AG04449 (cell line): ENCODE results near the gene DACH1.

ENCODE experiments used
- CTCF ChIA-PET: fragments of 350-600 bp; formaldehyde crosslinking; extraction: SDS; loops from one replicate; lab custom pipeline; 2021; ENCODE audit warnings: antibody characterized with exemption; lab: Yijun Ruan, JAX
- POLR2A ChIA-PET: fragments of 400-600, 350-600 bp; formaldehyde crosslinking; extraction: SDS; loops from one replicate; lab custom pipeline; 2020; ENCODE audit warnings: antibody characterized with exemption, inconsistent platforms; lab: Yijun Ruan, JAX
- DNase-seq: peaks from one replicate; pipeline ENCODE4 v3.0.0-alpha.2; 2010; ENCODE audit warnings: low read depth, low spot score
- H3K4me3 ChIP-seq: 2 replicates; pipeline ENCODE4 v1.5.1; 2011; ENCODE audit warnings: low read depth, mild to moderate bottlenecking, control low read depth, low read length
- TF ChIP-seq, protein P1 (sequence below): IDR thresholded peaks from one replicate; pipeline ENCODE4 v1.5.1; 2011; ENCODE audit warnings: mild to moderate bottlenecking, moderate library complexity, low read length, control low read depth, inconsistent platforms; ENCODE audit not compliant: insufficient read depth; ENCODE audit errors: missing control alignments

The DACH1 gene

DNA sequence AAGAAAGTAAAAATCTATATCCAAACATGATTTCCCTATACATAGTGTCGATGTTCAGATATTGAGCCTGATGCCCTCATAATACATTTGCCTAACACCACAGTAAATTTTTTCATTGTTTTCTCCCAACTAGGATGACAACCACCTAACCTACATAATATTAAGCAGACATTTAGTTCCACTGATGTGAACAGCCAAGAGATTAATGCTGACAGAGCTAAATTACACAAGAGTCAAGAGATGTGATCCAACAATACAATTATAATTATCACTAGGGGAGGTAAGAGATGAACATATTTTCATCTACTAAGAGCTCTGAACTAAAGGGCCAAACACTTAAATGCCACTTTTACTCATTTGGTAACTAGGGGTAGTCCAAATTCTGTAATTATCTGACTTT lies 145.9 kb downstream of the DACH1 start:
- POLR2A ChIA-PET, result no interaction called here
- CTCF ChIA-PET, result no interaction called here
- no peak overlapping the region for H3K4me3 ChIP-seq
- TF ChIP-seq, protein P1, sequence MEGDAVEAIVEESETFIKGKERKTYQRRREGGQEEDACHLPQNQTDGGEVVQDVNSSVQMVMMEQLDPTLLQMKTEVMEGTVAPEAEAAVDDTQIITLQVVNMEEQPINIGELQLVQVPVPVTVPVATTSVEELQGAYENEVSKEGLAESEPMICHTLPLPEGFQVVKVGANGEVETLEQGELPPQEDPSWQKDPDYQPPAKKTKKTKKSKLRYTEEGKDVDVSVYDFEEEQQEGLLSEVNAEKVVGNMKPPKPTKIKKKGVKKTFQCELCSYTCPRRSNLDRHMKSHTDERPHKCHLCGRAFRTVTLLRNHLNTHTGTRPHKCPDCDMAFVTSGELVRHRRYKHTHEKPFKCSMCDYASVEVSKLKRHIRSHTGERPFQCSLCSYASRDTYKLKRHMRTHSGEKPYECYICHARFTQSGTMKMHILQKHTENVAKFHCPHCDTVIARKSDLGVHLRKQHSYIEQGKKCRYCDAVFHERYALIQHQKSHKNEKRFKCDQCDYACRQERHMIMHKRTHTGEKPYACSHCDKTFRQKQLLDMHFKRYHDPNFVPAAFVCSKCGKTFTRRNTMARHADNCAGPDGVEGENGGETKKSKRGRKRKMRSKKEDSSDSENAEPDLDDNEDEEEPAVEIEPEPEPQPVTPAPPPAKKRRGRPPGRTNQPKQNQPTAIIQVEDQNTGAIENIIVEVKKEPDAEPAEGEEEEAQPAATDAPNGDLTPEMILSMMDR, result no peak
- no peak for DNase-seq

- ChIA-PET POLR2A (no interaction called here), CTCF (no interaction called here)
- TF ChIP-seq, protein P1, result no peak
- no peak overlapping the region for H3K4me3 ChIP-seq
- no peak for DNase-seq
Measured at GRCh38 chr13:71718931-71719330, 148.1 kb downstream of the DACH1 start.

DNA sequence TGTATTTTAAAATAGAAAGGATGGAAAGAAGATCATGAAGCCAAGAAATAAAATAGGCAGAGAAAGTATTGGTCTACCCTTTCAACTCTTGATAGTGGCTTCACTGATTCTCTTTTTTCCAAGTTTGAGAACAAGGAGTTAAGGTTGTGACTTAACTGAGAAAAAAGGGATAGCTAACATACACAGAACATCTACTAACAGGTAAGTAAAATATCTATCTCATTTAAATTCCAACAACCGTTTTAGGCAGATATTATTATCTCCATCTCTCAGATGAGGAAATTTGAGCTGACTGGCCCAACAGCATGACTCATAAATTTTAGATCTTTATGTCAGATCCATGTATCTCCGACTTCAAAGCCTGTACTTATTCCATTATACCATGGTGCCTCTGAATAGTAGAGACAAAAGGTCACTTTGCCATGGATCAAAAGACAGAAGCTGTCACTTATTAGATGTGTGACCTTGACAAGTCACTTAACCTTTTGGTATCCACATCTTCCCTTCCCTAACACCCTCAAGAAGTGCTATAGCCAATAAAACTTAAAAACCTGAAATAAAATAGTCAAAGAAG lies 152.1 kb downstream of the DACH1 start:
- CTCF ChIA-PET, result no interaction called here
- no peak overlapping the region for H3K4me3 ChIP-seq
- TF ChIP-seq, protein P1, result no peak
- DNase-seq, result no peak
- POLR2A ChIA-PET, result no interaction called here

- DNase-seq, result no peak
- no peak overlapping the region for H3K4me3 ChIP-seq
- TF ChIP-seq, protein P1, result no peak
- CTCF ChIA-PET, result no interaction called here
- POLR2A ChIA-PET, result no interaction called here
Measured at GRCh38 chr13:71712988-71713653, 153.9 kb downstream of the DACH1 start.

GRCh38 chr13:71704656-71705055 lies 162.3 kb downstream of the DACH1 start:
- POLR2A ChIA-PET, result no interaction called here
- CTCF ChIA-PET, result no interaction called here
- TF ChIP-seq, protein P1, result no peak
- no peak for DNase-seq
- no peak overlapping the region for H3K4me3 ChIP-seq

GRCh38 chr13:71703138-71703537 lies 163.9 kb downstream of the DACH1 start:
- no peak overlapping the region for H3K4me3 ChIP-seq
- CTCF ChIA-PET, result no interaction called here

More at GRCh38 chr13:71703138-71703537, 163.9 kb downstream of the DACH1 start:
- POLR2A ChIA-PET, result no interaction called here
- TF ChIP-seq, protein P1, result no peak
- DNase-seq, result no peak
